Measurements from ENCODE around the gene ERCC8.
"Not testable (repeated sequence)": the region's sequence is repeated elsewhere in the genome, so short reads cannot be mapped to it uniquely, and the experiment has no call there.

ERCC8 gene

DNA sequence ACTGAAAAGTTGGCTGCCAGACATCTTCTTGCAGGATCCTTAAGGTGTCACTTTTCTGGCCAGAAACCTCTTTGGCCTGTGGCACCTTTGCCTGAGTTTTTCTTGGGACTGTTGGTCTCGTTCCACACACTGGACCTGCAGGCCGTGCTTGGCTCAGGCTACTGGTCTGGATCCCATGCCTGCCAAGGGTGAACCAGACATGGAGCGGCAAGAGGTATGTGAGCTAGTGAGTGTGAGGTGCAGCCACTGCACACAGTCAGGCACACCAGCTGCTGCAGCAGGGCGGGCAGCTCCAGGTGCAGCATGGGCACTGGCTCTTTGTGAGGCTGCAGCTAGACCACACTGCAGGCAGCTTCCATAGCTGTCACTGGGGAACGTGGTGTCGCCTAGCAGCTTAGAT lies 48.0 kb upstream of the ERCC8 start:
- no peak overlapping the region for H3K27ac ChIP-seq (ENCODE audit: extremely low read depth, low read depth, low read length)
- H3K36me3 ChIP-seq (ENCODE audit: control insufficient read depth in 2 of 2, insufficient read depth in 1 of 2, low read length in 2 of 2), result peaks cover 0 to 5% of the 10 kb centered on the region in 2 experiments; a peak in 1 of 3 replicates
- H3K4me3 ChIP-seq (ENCODE audit: low read depth, low read length), result no peak overlapping the region
- no peaks in the 10 kb centered on the region for H3K9me3 ChIP-seq (ENCODE audit: control insufficient read depth, insufficient read depth, low read depth, low read length)
- POLR2A ChIA-PET, result no interaction called here
- TF ChIP-seq ZNF560 (tag by site-specific recombination; IDR thresholded peaks at IDR 0.05; ENCODE audit: borderline replicate concordance) (no peak), ZNF513 (tag by site-specific recombination; IDR thresholded peaks at IDR 0.05) (no peak), ZNF529 (tag by site-specific recombination; IDR thresholded peaks at IDR 0.05; ENCODE audit: insufficient replicate concordance) (no peak), ZNF555 (tag by site-specific recombination; conservative IDR thresholded peaks at IDR 0.05) (no peak), IKZF3 (tag by site-specific recombination; IDR thresholded peaks at IDR 0.05) (no peak), ZNF510 (tag by site-specific recombination; IDR thresholded peaks at IDR 0.05; ENCODE audit: insufficient replicate concordance) (no peak)
- CTCF ChIA-PET, result no interaction called here
- H3K4me1 ChIP-seq (ENCODE audit: control insufficient read depth, insufficient read depth, low read length), result no peaks in the 10 kb centered on the region

GRCh38 chr5:60989790-60990189 lies 44.9 kb upstream of the ERCC8 start:
- Histone ChIP-seq H3K9me3 (ENCODE audit: control insufficient read depth, insufficient read depth, low read depth, low read length) (no peaks in the 10 kb centered on the region), H3K27ac (ENCODE audit: extremely low read depth, low read depth, low read length) (no peak overlapping the region), H3K4me3 (ENCODE audit: low read depth, low read length) (no peak overlapping the region), H3K36me3 (ENCODE audit: control insufficient read depth in 2 of 2, insufficient read depth in 1 of 2, low read length in 2 of 2) (peaks cover 0 to 5% of the 10 kb centered on the region in 2 experiments; a peak in 1 of 3 replicates), H3K4me1 (ENCODE audit: control insufficient read depth, insufficient read depth, low read length) (no peaks in the 10 kb centered on the region)
- ChIA-PET POLR2A (no interaction called here), CTCF (interaction anchor here (0.5 kb wide), 1 partner anchor 662 kb away, joined by 3 read pairs; no protein-coding TSS in a partner anchor)
- TF ChIP-seq GLI4 (tag by site-specific recombination; IDR thresholded peaks at IDR 0.05) (no peak), ZNF416 (tag by site-specific recombination; IDR thresholded peaks at IDR 0.05) (no peak), ZFHX2 (tag by site-specific recombination; conservative IDR thresholded peaks at IDR 0.05) (no peak), GLIS2 (tag by site-specific recombination; IDR thresholded peaks at IDR 0.05) (no peak), ZBTB8A (tag by site-specific recombination; IDR thresholded peaks at IDR 0.05) (no peak), SP2 (tag by site-specific recombination; IDR thresholded peaks at IDR 0.05) (no peak), ZNF10 (tag by site-specific recombination; IDR thresholded peaks at IDR 0.05) (no peak), ATF2 (tag by site-specific recombination; IDR thresholded peaks at IDR 0.05; ENCODE audit: low read depth) (no peak), ZNF777 (tag by site-specific recombination; IDR thresholded peaks at IDR 0.05; ENCODE audit: borderline replicate concordance) (no peak), ZNF404 (tag by site-specific recombination; IDR thresholded peaks at IDR 0.05) (no peak), HOXC10 (CRISPR knock-in tag; IDR thresholded peaks at IDR 0.05) (no peak), KLF10 (tag by site-specific recombination; IDR thresholded peaks at IDR 0.05) (no peak), ZNF157 (tag by site-specific recombination; IDR thresholded peaks at IDR 0.05) (no peak), ZNF660 (tag by site-specific recombination; IDR thresholded peaks at IDR 0.05) (no peak), ZNF214 (tag by site-specific recombination; IDR thresholded peaks at IDR 0.05; ENCODE audit: borderline replicate concordance) (no peak), ZNF184 (tag by site-specific recombination; IDR thresholded peaks at IDR 0.05) (no peak)
- TF ChIP-seq, protein P1, sequence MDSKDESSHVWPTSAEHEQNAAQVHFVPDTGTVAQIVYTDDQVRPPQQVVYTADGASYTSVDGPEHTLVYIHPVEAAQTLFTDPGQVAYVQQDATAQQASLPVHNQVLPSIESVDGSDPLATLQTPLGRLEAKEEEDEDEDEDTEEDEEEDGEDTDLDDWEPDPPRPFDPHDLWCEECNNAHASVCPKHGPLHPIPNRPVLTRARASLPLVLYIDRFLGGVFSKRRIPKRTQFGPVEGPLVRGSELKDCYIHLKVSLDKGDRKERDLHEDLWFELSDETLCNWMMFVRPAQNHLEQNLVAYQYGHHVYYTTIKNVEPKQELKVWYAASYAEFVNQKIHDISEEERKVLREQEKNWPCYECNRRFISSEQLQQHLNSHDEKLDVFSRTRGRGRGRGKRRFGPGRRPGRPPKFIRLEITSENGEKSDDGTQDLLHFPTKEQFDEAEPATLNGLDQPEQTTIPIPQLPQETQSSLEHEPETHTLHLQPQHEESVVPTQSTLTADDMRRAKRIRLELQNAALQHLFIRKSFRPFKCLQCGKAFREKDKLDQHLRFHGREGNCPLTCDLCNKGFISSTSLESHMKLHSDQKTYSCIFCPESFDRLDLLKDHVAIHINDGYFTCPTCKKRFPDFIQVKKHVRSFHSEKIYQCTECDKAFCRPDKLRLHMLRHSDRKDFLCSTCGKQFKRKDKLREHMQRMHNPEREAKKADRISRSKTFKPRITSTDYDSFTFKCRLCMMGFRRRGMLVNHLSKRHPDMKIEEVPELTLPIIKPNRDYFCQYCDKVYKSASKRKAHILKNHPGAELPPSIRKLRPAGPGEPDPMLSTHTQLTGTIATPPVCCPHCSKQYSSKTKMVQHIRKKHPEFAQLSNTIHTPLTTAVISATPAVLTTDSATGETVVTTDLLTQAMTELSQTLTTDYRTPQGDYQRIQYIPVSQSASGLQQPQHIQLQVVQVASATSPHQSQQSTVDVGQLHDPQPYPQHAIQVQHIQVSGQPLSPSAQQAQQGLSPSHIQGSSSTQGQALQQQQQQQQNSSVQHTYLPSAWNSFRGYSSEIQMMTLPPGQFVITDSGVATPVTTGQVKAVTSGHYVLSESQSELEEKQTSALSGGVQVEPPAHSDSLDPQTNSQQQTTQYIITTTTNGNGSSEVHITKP (tag by site-specific recombination; IDR thresholded peaks at IDR 0.05), result no peak

DNA sequence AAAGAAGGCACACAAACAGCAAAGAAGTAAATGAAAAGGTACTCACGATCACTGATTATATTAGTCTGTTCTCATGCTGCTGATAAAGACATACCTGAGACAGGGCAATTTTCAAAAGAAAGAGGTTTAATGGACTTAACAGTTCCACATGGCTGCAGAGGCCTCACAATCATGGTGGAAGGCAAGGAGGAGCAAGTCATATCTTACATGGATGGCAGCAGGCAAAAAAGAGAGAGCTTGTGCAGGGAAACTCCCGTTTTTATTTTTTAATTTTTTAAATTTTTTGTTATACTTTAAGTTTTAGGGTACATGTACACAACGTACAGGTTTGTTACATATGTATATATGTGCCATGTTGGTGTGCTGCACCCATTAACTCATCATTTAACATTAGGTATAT lies 37.3 kb upstream of the ERCC8 start:
- H3K4me1 ChIP-seq (ENCODE audit: control insufficient read depth, insufficient read depth, low read length); H3K4me3 ChIP-seq (ENCODE audit: low read depth, low read length); H3K9me3 ChIP-seq (ENCODE audit: control insufficient read depth, insufficient read depth, low read depth, low read length); H3K27ac ChIP-seq (ENCODE audit: extremely low read depth, low read depth, low read length); POLR2A ChIA-PET; H3K36me3 ChIP-seq (ENCODE audit: control insufficient read depth in 2 of 2, insufficient read depth in 1 of 2, low read length in 2 of 2); CTCF ChIA-PET: not testable (repeated sequence)
